Islet of Langerhans (tissue), 1 donor: Measurements from ENCODE around the gene DYNAP.

ENCODE experiments used
- FAIRE-seq: peaks from one replicate; lab custom pipeline; 2011; peaks lifted over from hg19 to GRCh38; lab: Jason Lieb, UNC

DYNAP gene

DNA sequence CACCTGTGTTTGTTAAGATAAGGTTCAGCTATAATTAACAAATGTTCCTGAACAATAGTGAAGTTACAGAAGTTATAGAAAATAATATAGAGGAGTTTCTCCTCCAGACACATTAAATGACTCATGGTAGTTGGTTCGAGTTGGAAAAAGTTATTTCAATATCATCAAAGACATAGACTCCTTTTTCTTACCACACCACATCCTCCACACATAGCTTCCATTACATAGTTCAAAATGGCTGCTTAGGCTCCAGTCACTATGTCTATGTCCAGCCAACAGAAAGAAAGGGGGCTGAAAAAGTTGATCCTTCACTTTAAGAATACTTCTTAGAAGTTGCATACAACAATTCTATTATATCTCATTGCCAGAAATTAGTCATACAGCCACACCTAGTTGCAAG, 50.7 kb downstream of the DYNAP start:
- FAIRE-seq = no peak

DNA sequence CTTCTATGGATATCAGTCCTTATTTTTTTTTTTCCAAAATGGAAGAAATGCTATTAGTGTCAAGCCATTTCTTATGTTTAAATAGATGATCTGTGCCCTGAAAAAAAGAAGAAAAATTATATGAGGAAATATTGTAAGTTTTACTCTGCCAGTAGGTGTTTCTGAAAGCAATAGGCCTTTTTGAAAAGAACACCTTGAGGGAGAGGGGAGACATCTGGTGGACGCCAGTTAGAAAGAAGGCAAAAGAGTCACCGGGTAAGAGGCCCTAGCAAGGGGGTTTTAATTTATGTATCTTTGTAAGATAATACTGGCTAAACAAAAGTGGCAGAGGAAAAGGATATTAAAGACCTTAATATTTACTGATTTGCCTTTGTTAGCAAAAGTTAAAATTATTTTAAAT, 56.1 kb downstream of the DYNAP start:
- peak; percentile 5 for FAIRE-seq
